T-helper 2 cell treated with Interferon-gamma antibody and Interleukin-4, amounts not matched to agents 5 μg/mL and 100 μg/mL, for 36 hours (primary cell): ENCODE results near the gene USP9X.
"Not testable (repeated sequence)": the region's sequence is repeated elsewhere in the genome, so short reads cannot be mapped to it uniquely, and the experiment has no call there.

ENCODE experiments used
- DNase-seq: peaks from one replicate; pipeline ENCODE4 v3.0.0; 2021; ENCODE audit warnings: low spot score
- H3K27ac Mint-ChIP-seq: one replicate; pipeline ENCODE4 v1.8.0; 2021; ENCODE audit warnings: mild to moderate bottlenecking, mixed read lengths
- H3K27me3 Mint-ChIP-seq: one replicate; pipeline ENCODE4 v1.8.0; 2021; ENCODE audit warnings: low read depth, mixed read lengths
- H3K36me3 Mint-ChIP-seq: one replicate; pipeline ENCODE4 v1.8.0; 2021; ENCODE audit warnings: low read depth, mixed read lengths
- H3K4me1 Mint-ChIP-seq: one replicate; pipeline ENCODE4 v1.8.0; 2021; ENCODE audit warnings: low read depth, mixed read lengths
- H3K4me3 Mint-ChIP-seq: one replicate; pipeline ENCODE4 v1.8.0; 2022; ENCODE audit warnings: mild to moderate bottlenecking, moderate library complexity, mixed read lengths
- H3K9me3 Mint-ChIP-seq: one replicate; pipeline ENCODE4 v1.8.0; 2021; ENCODE audit warnings: mixed read lengths

Gene USP9X

DNA sequence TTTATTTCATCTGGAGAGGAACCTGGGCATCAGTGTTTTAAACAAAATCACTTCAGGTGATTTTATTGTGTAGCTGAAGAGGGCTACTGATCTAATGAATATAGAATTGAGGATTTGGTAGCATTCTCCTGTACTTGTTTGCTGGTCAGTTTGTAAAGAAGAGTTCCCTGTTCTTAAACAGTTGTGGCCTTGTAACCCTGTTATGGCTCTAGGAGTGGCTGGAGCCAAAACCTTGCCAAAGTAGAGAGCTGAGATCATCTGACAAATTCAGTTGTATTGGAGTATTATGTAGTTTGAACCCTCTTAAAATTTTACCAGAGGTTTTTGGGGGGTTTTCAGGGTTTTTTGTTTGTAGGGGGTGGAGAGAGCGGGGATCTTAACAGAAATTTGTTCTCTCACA lies 36.5 kb downstream of the USP9X start:
- Mint-ChIP-seq H3K27me3 (no peaks in the 10 kb centered on the region), H3K4me3 (no peak overlapping the region), H3K4me1 (peaks cover 40% of the 10 kb centered on the region), H3K36me3 (peaks cover 7% of the 10 kb centered on the region), H3K27ac (no peak overlapping the region), H3K9me3 (no peaks in the 10 kb centered on the region)
- no peak for DNase-seq

DNA sequence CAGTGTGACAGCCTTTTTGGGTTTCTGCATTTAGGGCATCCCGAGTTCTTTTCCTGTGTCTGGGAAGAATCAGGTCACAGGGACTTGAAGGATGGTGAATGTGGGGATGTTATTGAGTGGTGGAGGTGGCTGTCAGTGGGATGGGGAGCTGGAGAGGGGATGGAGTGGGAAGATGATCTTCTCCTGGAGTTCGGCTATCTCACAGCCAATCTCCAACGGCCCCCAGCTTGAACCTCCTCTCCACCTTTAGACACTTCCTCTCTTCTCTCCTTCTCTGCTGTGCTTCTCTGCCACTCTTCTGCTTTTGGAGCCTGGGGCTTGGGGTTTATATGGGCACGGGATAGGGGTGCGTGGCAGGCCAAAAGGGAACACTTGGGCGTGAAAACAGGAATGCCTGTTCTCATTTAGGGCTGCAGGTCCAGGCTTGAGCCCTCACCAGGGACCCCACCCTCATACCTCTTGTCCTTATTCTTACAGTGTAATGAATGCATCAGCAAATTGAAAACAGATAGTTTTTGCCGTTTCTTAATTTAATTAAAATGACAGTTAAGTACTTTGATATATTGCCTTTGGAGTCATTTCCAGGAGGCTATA lies 37.5 kb downstream of the USP9X start:
- Mint-ChIP-seq H3K4me1 (peaks cover 35% of the 10 kb centered on the region), H3K9me3 (no peaks in the 10 kb centered on the region), H3K36me3 (peaks cover 7% of the 10 kb centered on the region), H3K4me3 (no peak overlapping the region), H3K27me3 (no peaks in the 10 kb centered on the region), H3K27ac (no peak overlapping the region)
- no peak for DNase-seq

DNA sequence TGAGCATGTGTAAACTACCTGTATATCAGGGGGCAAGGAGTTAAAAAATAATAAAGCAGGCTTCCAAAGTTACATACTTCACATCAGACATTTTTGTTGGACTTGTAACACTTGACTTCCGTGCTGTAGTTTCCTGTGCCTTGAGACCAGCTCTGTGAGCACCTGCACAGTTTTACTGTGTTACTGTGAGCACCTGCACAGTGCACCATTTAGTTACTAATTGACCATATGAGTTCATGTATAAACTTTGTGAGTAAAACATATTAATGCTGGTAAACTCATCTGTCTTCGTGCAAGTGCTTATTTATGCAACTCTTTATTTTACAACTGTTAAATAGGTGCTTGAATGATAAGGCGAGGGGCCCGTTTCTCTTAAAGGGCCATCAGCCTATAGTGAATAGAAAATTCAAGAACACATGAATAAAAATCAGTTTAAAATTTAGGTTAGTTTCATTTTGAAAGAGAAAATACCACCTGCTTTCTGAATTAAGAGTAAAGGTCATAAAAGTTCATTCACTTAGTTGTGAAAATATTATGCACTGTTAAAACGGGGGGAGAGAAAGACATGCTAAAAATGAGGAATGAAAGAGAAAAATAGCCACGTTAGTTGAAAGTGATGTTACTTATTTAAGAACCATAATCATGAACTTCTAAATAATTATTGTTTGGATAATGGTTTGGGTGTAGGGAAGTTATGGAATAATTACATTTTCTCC lies 42.4 kb downstream of the USP9X start:
- Mint-ChIP-seq H3K27ac (no peak overlapping the region), H3K36me3 (peaks cover 14% of the 10 kb centered on the region), H3K4me3 (no peak overlapping the region)

DNA sequence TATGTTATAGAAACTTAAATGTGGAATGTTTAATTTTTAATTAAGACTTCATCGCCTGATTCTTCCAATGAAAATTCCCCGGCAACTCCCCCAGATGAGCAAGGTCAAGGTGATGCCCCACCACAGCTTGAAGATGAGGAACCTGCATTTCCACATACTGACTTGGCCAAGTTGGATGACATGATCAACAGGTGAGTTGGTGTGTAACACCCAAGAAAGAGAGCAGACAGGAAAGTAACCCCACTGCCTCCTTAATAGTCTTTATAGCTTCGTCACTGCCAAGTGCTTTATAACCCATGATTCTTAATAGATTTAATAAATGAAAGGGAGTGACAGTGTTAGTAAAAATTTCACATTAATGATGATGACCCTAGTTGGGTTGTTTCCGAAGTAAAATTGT lies 43.7 kb downstream of the USP9X start:
- H3K36me3 Mint-ChIP-seq: peaks cover 16% of the 10 kb centered on the region
- no peak for DNase-seq
- H3K9me3 Mint-ChIP-seq: no peaks in the 10 kb centered on the region
- no peaks in the 10 kb centered on the region for H3K4me1 Mint-ChIP-seq
- no peak overlapping the region for H3K27ac Mint-ChIP-seq
- H3K27me3 Mint-ChIP-seq: no peaks in the 10 kb centered on the region
- no peak overlapping the region for H3K4me3 Mint-ChIP-seq

More for the DNA sequence above, 42.4 kb downstream of the USP9X start:
- Mint-ChIP-seq H3K27me3 (no peaks in the 10 kb centered on the region), H3K9me3 (no peaks in the 10 kb centered on the region), H3K4me1 (peaks cover 5% of the 10 kb centered on the region)
- no peak for DNase-seq

DNA sequence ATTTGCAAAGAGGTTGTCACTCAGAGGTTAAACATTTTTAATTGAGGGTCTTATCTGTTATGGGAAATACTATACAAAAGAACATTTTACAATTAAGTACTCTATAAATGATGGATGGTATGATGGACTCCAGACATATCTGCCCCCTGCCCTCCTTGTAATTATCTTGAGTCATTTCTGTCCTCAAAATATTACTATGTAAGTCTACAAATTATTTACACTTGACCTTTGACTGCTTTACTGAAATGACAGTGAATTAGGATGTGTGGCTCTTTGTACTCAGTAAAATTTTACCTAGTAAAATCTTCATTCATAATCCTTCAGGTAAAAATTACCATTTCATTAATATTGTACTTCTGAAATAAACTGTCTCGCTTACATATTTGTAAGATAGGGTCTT lies 46.5 kb downstream of the USP9X start:
- no peak overlapping the region for H3K4me3 Mint-ChIP-seq
- H3K9me3 Mint-ChIP-seq: no peaks in the 10 kb centered on the region
- no peak overlapping the region for H3K27ac Mint-ChIP-seq
- no peaks in the 10 kb centered on the region for H3K27me3 Mint-ChIP-seq
- H3K36me3 Mint-ChIP-seq: peaks cover 22% of the 10 kb centered on the region
- peaks cover 1% of the 10 kb centered on the region for H3K4me1 Mint-ChIP-seq
- no peak for DNase-seq

DNA sequence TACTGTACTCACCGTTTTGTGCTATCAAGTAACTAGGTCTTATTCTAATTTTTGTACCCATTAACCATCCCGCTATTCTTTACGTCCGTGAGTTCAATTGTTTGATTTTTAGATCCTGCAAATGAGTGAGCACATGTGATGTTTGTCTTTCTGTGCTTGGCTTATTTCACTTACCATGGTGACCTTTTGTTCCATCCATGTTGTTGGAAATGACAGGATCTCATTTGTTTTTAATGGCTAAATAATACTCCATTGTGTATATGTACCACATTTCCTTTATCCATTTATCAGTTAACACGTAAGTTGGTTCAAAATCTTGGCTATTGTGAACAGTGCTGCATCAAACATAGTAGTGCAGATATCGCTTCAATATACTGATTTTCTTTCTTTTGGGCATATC lies 48.3 kb downstream of the USP9X start:
- no peak overlapping the region for H3K27ac Mint-ChIP-seq
- H3K36me3 Mint-ChIP-seq: peaks cover 24% of the 10 kb centered on the region
- H3K9me3 Mint-ChIP-seq: no peaks in the 10 kb centered on the region
- DNase-seq: no peak
- H3K27me3 Mint-ChIP-seq: no peaks in the 10 kb centered on the region
- H3K4me1 Mint-ChIP-seq: peaks cover 1% of the 10 kb centered on the region
- no peak overlapping the region for H3K4me3 Mint-ChIP-seq

DNA sequence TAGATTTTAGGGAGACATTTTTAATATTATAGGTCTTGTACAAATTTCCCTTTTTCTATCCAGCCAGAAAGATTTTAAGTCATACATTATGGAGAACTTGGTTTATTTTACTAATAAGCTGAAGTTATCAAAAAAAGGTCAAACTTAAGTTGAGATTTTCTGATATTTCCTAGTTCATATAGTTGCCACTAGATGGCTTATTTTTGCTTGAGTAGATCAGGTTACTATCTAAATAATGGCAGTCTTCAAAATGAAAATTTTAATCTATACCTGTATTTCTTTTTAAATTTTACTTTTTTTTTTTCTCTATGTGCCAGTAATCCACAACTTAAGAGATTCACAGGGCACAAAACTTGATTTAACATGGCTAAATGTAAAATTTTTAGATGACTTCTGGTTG lies 52.3 kb downstream of the USP9X start:
- no peak for DNase-seq
- no peak overlapping the region for H3K4me3 Mint-ChIP-seq
- peaks cover 1% of the 10 kb centered on the region for H3K4me1 Mint-ChIP-seq
- peaks cover 20% of the 10 kb centered on the region for H3K36me3 Mint-ChIP-seq
- no peaks in the 10 kb centered on the region for H3K9me3 Mint-ChIP-seq
- no peaks in the 10 kb centered on the region for H3K27me3 Mint-ChIP-seq
- no peak overlapping the region for H3K27ac Mint-ChIP-seq

DNA sequence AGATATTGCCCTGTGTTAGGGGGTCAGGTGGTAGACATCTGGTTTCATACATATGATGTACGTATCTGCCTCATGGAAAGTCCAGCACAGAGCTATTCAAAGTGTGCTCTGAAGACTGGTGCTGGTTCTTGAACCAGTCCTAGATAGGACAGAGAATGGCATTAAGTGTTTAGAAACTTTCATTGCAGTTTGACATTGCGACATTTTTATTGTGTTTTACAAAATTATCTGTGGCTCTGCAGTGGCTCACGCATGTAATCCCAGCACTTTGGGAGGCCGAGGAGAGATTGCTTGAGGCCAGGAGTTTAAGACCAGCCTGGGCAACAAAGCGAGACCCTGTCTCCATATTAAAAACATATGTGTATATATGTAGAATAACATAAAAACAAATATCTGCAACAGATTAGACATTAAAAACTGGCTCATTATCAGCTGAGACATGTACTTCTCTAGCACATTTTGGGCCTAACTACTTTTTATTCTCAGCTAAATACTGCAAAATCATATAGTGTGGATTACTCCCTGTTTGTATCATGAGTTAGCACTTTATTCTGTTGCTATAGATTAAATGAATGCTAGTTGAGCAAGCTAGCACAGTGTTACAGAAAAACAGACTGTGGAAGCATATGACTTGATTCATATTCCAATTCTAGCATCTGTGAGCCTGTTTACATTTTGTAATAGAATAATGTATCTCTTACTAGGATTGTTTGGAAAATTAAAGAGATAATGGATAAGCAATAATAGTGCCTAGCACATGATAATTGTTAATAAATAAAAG lies 57.1 kb downstream of the USP9X start:
- Mint-ChIP-seq H3K27ac (no peak overlapping the region), H3K4me3 (no peak overlapping the region), H3K27me3 (no peaks in the 10 kb centered on the region), H3K9me3 (no peaks in the 10 kb centered on the region), H3K36me3 (peaks cover 11% of the 10 kb centered on the region), H3K4me1 (peaks cover 2% of the 10 kb centered on the region)
- no peak for DNase-seq

DNA sequence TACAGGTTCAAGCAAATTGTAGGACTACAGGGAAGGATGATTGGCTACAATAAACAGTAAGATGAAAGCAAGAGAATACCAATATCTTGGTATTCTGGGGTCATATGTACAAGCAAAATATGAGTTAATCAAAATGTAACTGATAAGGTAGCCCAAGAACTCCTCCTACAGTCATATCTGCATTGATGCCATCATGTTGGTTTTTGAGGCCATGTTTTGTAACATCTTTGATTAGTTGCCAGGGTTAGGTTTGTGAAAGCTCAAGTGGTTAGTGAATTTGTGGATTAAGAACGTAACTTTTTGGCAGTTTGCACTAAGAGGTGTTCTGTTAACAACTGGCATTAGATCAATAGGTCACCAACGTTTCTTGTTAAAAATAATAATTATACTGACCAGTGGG lies 59.6 kb downstream of the USP9X start:
- Mint-ChIP-seq H3K27me3 (no peaks in the 10 kb centered on the region), H3K4me3 (no peak overlapping the region), H3K36me3 (peaks cover 18% of the 10 kb centered on the region), H3K27ac (no peak overlapping the region), H3K4me1 (peaks cover 2% of the 10 kb centered on the region), H3K9me3 (no peaks in the 10 kb centered on the region)
- DNase-seq: no peak

DNA sequence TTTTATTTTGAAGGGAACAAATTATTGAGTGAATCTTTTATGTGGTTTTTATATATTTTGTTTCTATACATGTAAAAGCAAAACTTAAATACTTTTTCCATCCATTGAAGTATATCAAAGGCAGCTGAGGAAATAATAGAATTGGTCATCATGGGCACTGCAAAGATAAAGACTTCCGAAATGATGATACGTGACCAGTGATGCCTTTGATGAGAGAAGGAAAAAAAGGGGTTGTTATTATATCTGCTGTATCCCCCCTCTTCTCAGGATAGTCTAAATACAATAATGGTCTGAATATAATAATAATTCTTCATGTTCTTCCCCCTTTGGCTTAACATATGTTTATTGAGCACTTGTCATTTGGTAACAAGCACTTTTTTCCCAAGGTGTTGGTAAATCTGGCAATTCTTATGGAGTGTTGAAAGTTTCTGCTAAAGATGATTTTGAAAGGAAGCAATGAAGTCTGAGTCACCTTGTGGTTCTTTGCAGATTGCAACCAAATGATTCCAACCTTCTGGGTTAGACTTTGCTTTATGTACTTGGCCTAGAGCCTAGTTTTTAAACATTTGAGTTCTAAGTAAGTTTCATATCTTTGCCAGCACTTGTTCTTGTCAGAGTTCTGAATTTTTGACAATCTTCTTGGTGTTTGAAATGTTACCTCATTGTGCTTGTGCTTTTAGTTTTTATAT lies 60.8 kb downstream of the USP9X start:
- H3K27me3 Mint-ChIP-seq: no peaks in the 10 kb centered on the region
- H3K27ac Mint-ChIP-seq: no peak overlapping the region
- peaks cover 19% of the 10 kb centered on the region for H3K36me3 Mint-ChIP-seq
- peaks cover 2% of the 10 kb centered on the region for H3K4me1 Mint-ChIP-seq
- no peak for DNase-seq
- H3K9me3 Mint-ChIP-seq: no peaks in the 10 kb centered on the region
- no peak overlapping the region for H3K4me3 Mint-ChIP-seq

DNA sequence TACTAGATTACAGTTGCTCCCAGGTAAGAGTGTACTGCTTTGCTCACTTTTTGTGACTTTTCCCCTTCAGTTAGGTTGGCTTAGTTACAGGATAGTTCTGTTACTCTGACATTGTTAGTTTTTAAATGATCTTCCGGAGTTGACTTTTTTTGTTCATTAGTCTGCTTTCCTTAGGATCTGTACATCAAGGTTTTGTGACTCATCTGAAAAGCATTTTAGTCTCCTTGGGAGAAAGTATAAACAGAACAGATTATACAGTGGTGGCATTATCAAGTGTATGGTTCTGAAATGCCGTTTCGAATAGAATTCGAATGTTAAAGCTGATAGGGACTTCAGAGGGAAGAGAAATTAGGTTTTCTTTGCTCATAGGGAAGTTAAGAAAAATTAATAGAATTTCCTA lies 63.3 kb downstream of the USP9X start:
- peaks cover 2% of the 10 kb centered on the region for H3K4me1 Mint-ChIP-seq
- H3K27ac Mint-ChIP-seq: no peak overlapping the region
- no peaks in the 10 kb centered on the region for H3K27me3 Mint-ChIP-seq
- no peaks in the 10 kb centered on the region for H3K9me3 Mint-ChIP-seq
- H3K36me3 Mint-ChIP-seq: peaks cover 18% of the 10 kb centered on the region
- no peak overlapping the region for H3K4me3 Mint-ChIP-seq
- no peak for DNase-seq

DNA sequence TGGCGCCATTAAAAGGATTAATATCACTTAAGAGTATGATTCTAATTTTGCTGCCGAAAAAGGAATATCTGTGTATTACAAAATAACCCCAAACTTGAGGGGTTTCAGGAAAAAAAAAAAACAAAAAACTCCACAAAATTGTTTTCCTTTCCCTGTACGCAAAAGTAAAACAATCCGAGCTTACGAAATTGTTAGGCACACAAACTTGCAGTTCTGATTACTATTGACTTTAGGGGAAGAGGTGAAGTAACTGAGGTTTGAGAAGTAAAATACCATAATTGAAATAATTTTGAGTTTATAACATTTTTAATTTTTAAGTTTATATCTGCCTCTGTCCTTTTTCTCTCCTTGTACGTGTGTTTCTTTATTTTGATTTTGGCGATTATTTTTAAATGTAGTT lies 64.8 kb downstream of the USP9X start:
- DNase-seq: no peak
- no peak overlapping the region for H3K4me3 Mint-ChIP-seq
- no peak overlapping the region for H3K27ac Mint-ChIP-seq
- H3K36me3 Mint-ChIP-seq: peaks cover 21% of the 10 kb centered on the region
- H3K27me3 Mint-ChIP-seq: no peaks in the 10 kb centered on the region
- no peaks in the 10 kb centered on the region for H3K9me3 Mint-ChIP-seq
- H3K4me1 Mint-ChIP-seq: peaks cover 2% of the 10 kb centered on the region

DNA sequence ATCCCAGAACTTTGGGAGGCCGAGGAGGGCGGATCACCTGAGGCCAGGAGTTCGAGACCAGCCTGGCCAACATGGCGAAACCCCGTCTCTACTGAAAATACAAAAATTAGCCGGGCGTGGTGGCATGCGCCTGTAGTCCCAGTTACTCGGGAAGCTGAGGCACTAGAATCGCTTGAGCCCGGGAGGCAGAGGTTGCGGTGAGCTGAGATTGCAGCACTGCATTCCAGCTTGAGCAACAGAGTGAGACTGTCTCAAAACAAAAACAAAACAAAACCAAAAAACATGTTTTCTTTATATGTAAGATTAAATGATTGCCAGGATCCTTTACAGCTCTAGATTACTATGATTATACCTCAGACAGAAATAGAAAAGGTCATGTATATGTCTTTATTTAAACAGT lies 66.5 kb downstream of the USP9X start:
- not testable (repeated sequence) for H3K4me1 Mint-ChIP-seq, H3K4me3 Mint-ChIP-seq, H3K27me3 Mint-ChIP-seq, DNase-seq, H3K27ac Mint-ChIP-seq, H3K9me3 Mint-ChIP-seq
- H3K36me3 Mint-ChIP-seq: peaks cover 19% of the 10 kb centered on the region

DNA sequence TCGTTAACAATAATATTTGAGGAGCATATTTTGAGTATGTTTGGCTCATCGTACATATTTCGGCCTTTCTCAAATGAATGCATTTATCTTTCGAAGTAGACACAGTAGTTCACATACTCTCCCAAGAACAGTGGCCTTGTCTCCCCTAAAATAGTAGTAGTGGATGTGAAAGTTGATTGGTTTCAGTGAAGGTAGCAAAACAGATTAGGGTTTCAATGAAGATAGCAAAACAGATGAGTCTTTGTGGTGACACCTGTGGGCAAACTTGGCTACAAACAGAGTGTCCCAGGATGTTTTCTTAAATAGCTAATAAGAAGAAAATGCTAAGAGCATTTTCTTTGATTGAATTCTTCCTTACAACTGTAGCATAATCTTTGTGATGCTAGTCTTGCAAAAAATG lies 67.0 kb downstream of the USP9X start:
- no peaks in the 10 kb centered on the region for H3K4me1 Mint-ChIP-seq
- no peak overlapping the region for H3K27ac Mint-ChIP-seq
- no peak overlapping the region for H3K4me3 Mint-ChIP-seq
- no peaks in the 10 kb centered on the region for H3K9me3 Mint-ChIP-seq
- DNase-seq: no peak
- H3K27me3 Mint-ChIP-seq: no peaks in the 10 kb centered on the region
- peaks cover 20% of the 10 kb centered on the region for H3K36me3 Mint-ChIP-seq
